Measurements from ENCODE around the gene PDSS2. TPM values are rescaled to one million over a fixed set of nuclear protein-coding genes. Genes with fewer than 3 reads are reported as not detected.
"Not testable (repeated sequence)": the region's sequence is repeated elsewhere in the genome, so short reads cannot be mapped to it uniquely, and the experiment has no call there.

The PDSS2 gene
- total and polyA plus RNA-seq, 7 donors, result 9.4 to 18.5 (median 11.1) TPM

- no peaks in the 10 kb centered on the region for H3K36me3 ChIP-seq
- no peak overlapping the region for H3K27ac ChIP-seq
- no peak overlapping the region for H3K4me3 ChIP-seq
- intact Hi-C loops (cut with DNase I), result no loop called here
- TF ChIP-seq CTCF (IDR thresholded peaks at IDR 0.05) (no peak), EP300 (IDR thresholded peaks at IDR 0.05) (no peak), POLR2A (IDR thresholded peaks at IDR 0.05) (no peak), POLR2AphosphoS5 (IDR thresholded peaks at IDR 0.05) (no peak)
- WGBS, 2 donors, result 90% methylated on average over 5 of the region's 5 CpGs
- no peaks in the 10 kb centered on the region for H3K27me3 ChIP-seq
- DNase-seq, result no peak
- H3K4me1 ChIP-seq, result no peaks in the 10 kb centered on the region
- H3K9me3 ChIP-seq, result no peaks in the 10 kb centered on the region
Measured at GRCh38 chr6:107437691-107438090, 21.7 kb downstream of the PDSS2 start.

- Histone ChIP-seq H3K4me1 (no peaks in the 10 kb centered on the region), H3K27ac (no peak overlapping the region), H3K4me3 (no peak overlapping the region), H3K9me3 (no peaks in the 10 kb centered on the region), H3K27me3 (no peaks in the 10 kb centered on the region), H3K36me3 (no peaks in the 10 kb centered on the region)
- TF ChIP-seq EP300 (IDR thresholded peaks at IDR 0.05) (no peak), POLR2AphosphoS5 (IDR thresholded peaks at IDR 0.05) (no peak), POLR2A (IDR thresholded peaks at IDR 0.05) (no peak), CTCF (IDR thresholded peaks at IDR 0.05) (no peak)
- DNase-seq, result no peak
- intact Hi-C loops (cut with DNase I), result no loop called here
- 86 to 88% methylated on average over 4 of the region's 4 CpGs for WGBS, 2 donors
Measured at GRCh38 chr6:107436881-107437280, 22.5 kb downstream of the PDSS2 start.

GRCh38 chr6:107435798-107436197 lies 23.6 kb downstream of the PDSS2 start:
- WGBS, 2 donors, result 73 to 78% methylated on average over 3 of the region's 3 CpGs
- DNase-seq, result no peak
- H3K9me3 ChIP-seq, result no peaks in the 10 kb centered on the region
- TF ChIP-seq CTCF (IDR thresholded peaks at IDR 0.05), result no peak
- no peak for TF ChIP-seq POLR2A (IDR thresholded peaks at IDR 0.05)
- TF ChIP-seq POLR2AphosphoS5 (IDR thresholded peaks at IDR 0.05), result no peak
- TF ChIP-seq EP300 (IDR thresholded peaks at IDR 0.05), result no peak
- no peak overlapping the region for H3K4me3 ChIP-seq
- no peak overlapping the region for H3K27ac ChIP-seq
- no peaks in the 10 kb centered on the region for H3K4me1 ChIP-seq
- no peaks in the 10 kb centered on the region for H3K27me3 ChIP-seq
- H3K36me3 ChIP-seq, result no peaks in the 10 kb centered on the region
- intact Hi-C loops (cut with DNase I), result no loop called here

GRCh38 chr6:107434812-107435211 lies 24.6 kb downstream of the PDSS2 start:
- no peaks in the 10 kb centered on the region for H3K36me3 ChIP-seq
- intact Hi-C loops (cut with DNase I), result no loop called here
- H3K4me1 ChIP-seq, result no peaks in the 10 kb centered on the region
- H3K4me3 ChIP-seq, result no peak overlapping the region
- H3K27ac ChIP-seq, result no peak overlapping the region
- H3K27me3 ChIP-seq, result no peaks in the 10 kb centered on the region
- TF ChIP-seq POLR2A (IDR thresholded peaks at IDR 0.05), result no peak
- no peak for TF ChIP-seq POLR2AphosphoS5 (IDR thresholded peaks at IDR 0.05)
- no peak for TF ChIP-seq CTCF (IDR thresholded peaks at IDR 0.05)
- TF ChIP-seq EP300 (IDR thresholded peaks at IDR 0.05), result no peak
- 70 to 84% methylated on average over 3 of the region's 3 CpGs for WGBS, 2 donors
- DNase-seq, result no peak
- no peaks in the 10 kb centered on the region for H3K9me3 ChIP-seq

- H3K9me3 ChIP-seq, H3K27me3 ChIP-seq: not testable (repeated sequence)
Measured at GRCh38 chr6:107425951-107426350, 33.4 kb downstream of the PDSS2 start.

More at GRCh38 chr6:107425951-107426350, 33.4 kb downstream of the PDSS2 start:
- H3K36me3 ChIP-seq; H3K4me3 ChIP-seq; intact Hi-C loops (cut with DNase I); DNase-seq; H3K4me1 ChIP-seq; H3K27ac ChIP-seq: not testable (repeated sequence)
- WGBS, 2 donors, result 62 to 88% methylated on average over 6 of the region's 6 CpGs
